GM18861 (cell line): ENCODE measurements around the gene UGDH.
"Not testable (repeated sequence)": the region's sequence is repeated elsewhere in the genome, so short reads cannot be mapped to it uniquely, and the experiment has no call there.

Experiments
- ATAC-seq: cut with Tn5 transposase; IDR thresholded peaks from one replicate; pipeline ENCODE4 v1.9.1; 2021; ENCODE audit not compliant: unreplicated experiment

Gene UGDH

GRCh38 chr4:39495446-39496213 lies 31.6 kb downstream of the UGDH start:
- ATAC-seq, result no peak

- no peak for ATAC-seq
Observed at GRCh38 chr4:39494354-39494753, 32.9 kb downstream of the UGDH start.

GRCh38 chr4:39490322-39490721 lies 36.9 kb downstream of the UGDH start:
- ATAC-seq, result no peak

- no peak for ATAC-seq
Observed at GRCh38 chr4:39486221-39486804, 40.9 kb downstream of the UGDH start.

- no peak for ATAC-seq
Observed at GRCh38 chr4:39484582-39485272, 42.5 kb downstream of the UGDH start.

GRCh38 chr4:39480902-39481695 lies 46.1 kb downstream of the UGDH start:
- no peak for ATAC-seq

- no peak for ATAC-seq
Observed at GRCh38 chr4:39480251-39480650, 47.0 kb downstream of the UGDH start.

- no peak for ATAC-seq
Observed at GRCh38 chr4:39476187-39476895, 50.9 kb downstream of the UGDH start.

GRCh38 chr4:39472396-39472795 lies 54.8 kb downstream of the UGDH start:
- ATAC-seq, result no peak

GRCh38 chr4:39470402-39470801 lies 56.8 kb downstream of the UGDH start:
- ATAC-seq, result no peak

GRCh38 chr4:39469429-39470077 lies 57.7 kb downstream of the UGDH start:
- ATAC-seq, result peak; percentile 81

- no peak for ATAC-seq
Observed at GRCh38 chr4:39467464-39467863, 59.8 kb downstream of the UGDH start.

GRCh38 chr4:39466747-39467146 lies 60.5 kb downstream of the UGDH start:
- no peak for ATAC-seq

- no peak for ATAC-seq
Observed at GRCh38 chr4:39464886-39465501, 62.2 kb downstream of the UGDH start.

- ATAC-seq, result peak; percentile 81
Observed at GRCh38 chr4:39458505-39459300, 68.5 kb downstream of the UGDH start, which contains the start of the genes LIAS and RPL9. LIAS (plus strand) TSS chr4:39459056; CDS start chr4:39459118, 62 bp downstream. RPL9 (minus strand) TSS chr4:39458922; CDS start chr4:39458439, 483 bp downstream.

- ATAC-seq, result not testable (repeated sequence)
Observed at GRCh38 chr4:39458161-39458504, 69.1 kb downstream of the UGDH start.

- ATAC-seq, result no peak
Observed at GRCh38 chr4:39456946-39457763, 70.1 kb downstream of the UGDH start.

GRCh38 chr4:39455486-39455885 lies 71.8 kb downstream of the UGDH start:
- no peak for ATAC-seq
